Measurements from ENCODE around the gene PTPN4. TPM values are rescaled to one million over a fixed set of nuclear protein-coding genes. Genes with fewer than 3 reads are reported as not detected.
A peak's percentile ranks its signal among the peaks of the same experiment; 100 is the strongest.

Gene PTPN4
- total and polyA plus RNA-seq, 2 of the 13 experiments (the other 11 are each of a cell fraction or from before 2014, with no cell fraction given): 20.3 to 34.6 TPM

DNA sequence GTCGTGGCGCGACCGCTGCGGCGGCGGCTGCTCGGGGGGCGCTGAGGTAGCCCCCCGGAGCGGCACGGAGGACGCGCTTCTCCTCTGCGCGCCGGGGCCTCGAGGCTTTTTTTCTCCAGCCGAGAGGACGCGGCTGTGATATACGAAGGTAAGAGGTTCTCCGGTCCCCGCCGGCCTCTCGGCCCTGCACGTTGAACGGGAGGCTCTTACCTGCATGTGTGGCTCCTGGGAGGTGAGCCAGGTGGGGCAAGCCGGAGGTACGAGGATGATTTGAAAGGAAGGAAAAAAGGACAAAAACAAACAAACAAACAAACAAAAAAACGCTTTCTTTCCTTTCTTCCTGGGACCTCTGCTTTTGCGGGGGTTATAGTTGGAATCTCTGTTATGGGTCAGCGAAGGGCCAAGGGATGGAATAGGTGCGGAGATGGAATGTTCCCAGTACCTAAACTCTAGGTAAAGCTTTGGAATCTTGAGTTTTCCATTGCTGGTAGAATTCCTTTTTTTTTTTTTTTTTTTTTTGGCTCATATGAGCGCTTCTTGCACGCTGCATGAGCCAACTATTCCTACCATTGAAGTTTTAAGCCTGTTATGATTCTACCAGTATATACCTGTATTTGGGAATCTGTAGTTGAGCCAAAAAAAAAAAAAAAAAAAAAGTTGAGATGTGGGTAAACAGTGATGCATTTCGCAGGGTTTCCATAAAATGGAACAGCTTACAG is 674 bp downstream of the PTPN4 start (continued):
- TF ChIP-seq KDM3A (CRISPR knock-in tag; IDR thresholded peaks at IDR 0.05; ENCODE audit: low read depth) (no peak), SMC3 (IDR thresholded peaks at IDR 0.05; ENCODE audit: low read length) (no peak), ZBTB7A (CRISPR knock-in tag; IDR thresholded peaks at IDR 0.05) (no peak), TOE1 (CRISPR knock-in tag; IDR thresholded peaks at IDR 0.05) (no peak), ZFY (CRISPR knock-in tag; IDR thresholded peaks at IDR 0.05) (no peak), RAD51 (IDR thresholded peaks at IDR 0.05; ENCODE audit: borderline replicate concordance) (no peak), ZNF431 (CRISPR knock-in tag; IDR thresholded peaks at IDR 0.05; ENCODE audit: borderline replicate concordance, low read depth) (0 out of 2 replicates have a peak, but pooled peaks have one; percentile 10), AGO2 (optimal IDR thresholded peaks at IDR 0.05; ENCODE audit: low read depth, low read length) (peak; percentile 38), MTF2 (CRISPR knock-in tag; IDR thresholded peaks at IDR 0.05; ENCODE audit: borderline replicate concordance) (no peak), CCDC6 (CRISPR knock-in tag; IDR thresholded peaks at IDR 0.05) (peak; percentile 28; the same call in 1 of the 2 replicates), ZSCAN21 (CRISPR knock-in tag; IDR thresholded peaks at IDR 0.05; ENCODE audit: borderline replicate concordance) (0 out of 2 replicates have a peak, but pooled peaks have one; percentile 7), ZSCAN20 (CRISPR knock-in tag; IDR thresholded peaks at IDR 0.05; ENCODE audit: borderline replicate concordance) (peak; percentile 31; the same call in 1 of the 2 replicates), ZNF567 (CRISPR knock-in tag; IDR thresholded peaks at IDR 0.05; ENCODE audit: borderline replicate concordance) (no peak), SATB2 (CRISPR knock-in tag; IDR thresholded peaks at IDR 0.05) (no peak), CAMTA2 (CRISPR knock-in tag; IDR thresholded peaks at IDR 0.05; ENCODE audit: borderline replicate concordance) (no peak), THYN1 (CRISPR knock-in tag; IDR thresholded peaks at IDR 0.05; ENCODE audit: borderline replicate concordance, low read depth) (no peak), MXI1 (IDR thresholded peaks at IDR 0.05; ENCODE audit: borderline replicate concordance, low read depth, low read length) (peak; percentile 8; the same call in 1 of the 3 replicates), ZBTB7B (CRISPR knock-in tag; IDR thresholded peaks at IDR 0.05) (peak; percentile 72)
- TF ChIP-seq, protein P1, sequence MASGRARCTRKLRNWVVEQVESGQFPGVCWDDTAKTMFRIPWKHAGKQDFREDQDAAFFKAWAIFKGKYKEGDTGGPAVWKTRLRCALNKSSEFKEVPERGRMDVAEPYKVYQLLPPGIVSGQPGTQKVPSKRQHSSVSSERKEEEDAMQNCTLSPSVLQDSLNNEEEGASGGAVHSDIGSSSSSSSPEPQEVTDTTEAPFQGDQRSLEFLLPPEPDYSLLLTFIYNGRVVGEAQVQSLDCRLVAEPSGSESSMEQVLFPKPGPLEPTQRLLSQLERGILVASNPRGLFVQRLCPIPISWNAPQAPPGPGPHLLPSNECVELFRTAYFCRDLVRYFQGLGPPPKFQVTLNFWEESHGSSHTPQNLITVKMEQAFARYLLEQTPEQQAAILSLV (CRISPR knock-in tag; IDR thresholded peaks at IDR 0.05; ENCODE audit: borderline replicate concordance): 0 out of 2 replicates have a peak, but pooled peaks have one; percentile 6
- TF ChIP-seq, protein P2, sequence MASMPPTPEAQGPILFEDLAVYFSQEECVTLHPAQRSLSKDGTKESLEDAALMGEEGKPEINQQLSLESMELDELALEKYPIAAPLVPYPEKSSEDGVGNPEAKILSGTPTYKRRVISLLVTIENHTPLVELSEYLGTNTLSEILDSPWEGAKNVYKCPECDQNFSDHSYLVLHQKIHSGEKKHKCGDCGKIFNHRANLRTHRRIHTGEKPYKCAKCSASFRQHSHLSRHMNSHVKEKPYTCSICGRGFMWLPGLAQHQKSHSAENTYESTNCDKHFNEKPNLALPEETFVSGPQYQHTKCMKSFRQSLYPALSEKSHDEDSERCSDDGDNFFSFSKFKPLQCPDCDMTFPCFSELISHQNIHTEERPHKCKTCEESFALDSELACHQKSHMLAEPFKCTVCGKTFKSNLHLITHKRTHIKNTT (CRISPR knock-in tag; IDR thresholded peaks at IDR 0.05): no peak
- TF ChIP-seq, protein P3, sequence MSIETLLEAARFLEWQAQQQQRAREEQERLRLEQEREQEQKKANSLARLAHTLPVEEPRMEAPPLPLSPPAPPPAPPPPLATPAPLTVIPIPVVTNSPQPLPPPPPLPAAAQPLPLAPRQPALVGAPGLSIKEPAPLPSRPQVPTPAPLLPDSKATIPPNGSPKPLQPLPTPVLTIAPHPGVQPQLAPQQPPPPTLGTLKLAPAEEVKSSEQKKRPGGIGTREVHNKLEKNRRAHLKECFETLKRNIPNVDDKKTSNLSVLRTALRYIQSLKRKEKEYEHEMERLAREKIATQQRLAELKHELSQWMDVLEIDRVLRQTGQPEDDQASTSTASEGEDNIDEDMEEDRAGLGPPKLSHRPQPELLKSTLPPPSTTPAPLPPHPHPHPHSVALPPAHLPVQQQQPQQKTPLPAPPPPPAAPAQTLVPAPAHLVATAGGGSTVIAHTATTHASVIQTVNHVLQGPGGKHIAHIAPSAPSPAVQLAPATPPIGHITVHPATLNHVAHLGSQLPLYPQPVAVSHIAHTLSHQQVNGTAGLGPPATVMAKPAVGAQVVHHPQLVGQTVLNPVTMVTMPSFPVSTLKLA (IDR thresholded peaks at IDR 0.05): no peak
- TF ChIP-seq, protein P4, sequence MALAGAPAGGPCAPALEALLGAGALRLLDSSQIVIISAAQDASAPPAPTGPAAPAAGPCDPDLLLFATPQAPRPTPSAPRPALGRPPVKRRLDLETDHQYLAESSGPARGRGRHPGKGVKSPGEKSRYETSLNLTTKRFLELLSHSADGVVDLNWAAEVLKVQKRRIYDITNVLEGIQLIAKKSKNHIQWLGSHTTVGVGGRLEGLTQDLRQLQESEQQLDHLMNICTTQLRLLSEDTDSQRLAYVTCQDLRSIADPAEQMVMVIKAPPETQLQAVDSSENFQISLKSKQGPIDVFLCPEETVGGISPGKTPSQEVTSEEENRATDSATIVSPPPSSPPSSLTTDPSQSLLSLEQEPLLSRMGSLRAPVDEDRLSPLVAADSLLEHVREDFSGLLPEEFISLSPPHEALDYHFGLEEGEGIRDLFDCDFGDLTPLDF (CRISPR knock-in tag; IDR thresholded peaks at IDR 0.05): no peak
- TF ChIP-seq, protein P5, sequence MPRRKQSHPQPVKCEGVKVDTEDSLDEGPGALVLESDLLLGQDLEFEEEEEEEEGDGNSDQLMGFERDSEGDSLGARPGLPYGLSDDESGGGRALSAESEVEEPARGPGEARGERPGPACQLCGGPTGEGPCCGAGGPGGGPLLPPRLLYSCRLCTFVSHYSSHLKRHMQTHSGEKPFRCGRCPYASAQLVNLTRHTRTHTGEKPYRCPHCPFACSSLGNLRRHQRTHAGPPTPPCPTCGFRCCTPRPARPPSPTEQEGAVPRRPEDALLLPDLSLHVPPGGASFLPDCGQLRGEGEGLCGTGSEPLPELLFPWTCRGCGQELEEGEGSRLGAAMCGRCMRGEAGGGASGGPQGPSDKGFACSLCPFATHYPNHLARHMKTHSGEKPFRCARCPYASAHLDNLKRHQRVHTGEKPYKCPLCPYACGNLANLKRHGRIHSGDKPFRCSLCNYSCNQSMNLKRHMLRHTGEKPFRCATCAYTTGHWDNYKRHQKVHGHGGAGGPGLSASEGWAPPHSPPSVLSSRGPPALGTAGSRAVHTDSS (CRISPR knock-in tag; conservative IDR thresholded peaks at IDR 0.05): no peak

Measured in HepG2 (cell line).